Muscle layer of duodenum (tissue), 2 donors: ENCODE measurements around the gene CXorf65.

ENCODE experiments used
- H3K27ac ChIP-seq: one replicate; pipeline ENCODE4 v1.7.0; 2013; ENCODE audit warnings: mild to moderate bottlenecking, low read length
- H3K27me3 ChIP-seq: one replicate; pipeline ENCODE4 v1.7.0; 2013; ENCODE audit warnings: low read depth, mild to moderate bottlenecking, control low read depth, low read length
- H3K36me3 ChIP-seq, 2 donors: one replicate each; pipeline ENCODE4 v1.7.0; 2013; ENCODE audit warnings: low read length in 2 of 2, control low read depth in 1 of 2, mild to moderate bottlenecking in 1 of 2; ENCODE audit not compliant: insufficient read depth in 2 of 2, control insufficient read depth in 1 of 2
- H3K4me1 ChIP-seq, 2 donors: one replicate each; pipeline ENCODE4 v1.7.0; 2013; ENCODE audit warnings: low read length in 2 of 2, mild to moderate bottlenecking in 2 of 2, control low read depth in 1 of 2, moderate library complexity in 1 of 2; ENCODE audit not compliant: insufficient read depth in 2 of 2, control insufficient read depth in 1 of 2
- H3K4me3 ChIP-seq, 2 donors: one replicate each; pipeline ENCODE4 v1.7.0; 2013; ENCODE audit warnings: low read length in 2 of 2, low read depth in 1 of 2, mild to moderate bottlenecking in 1 of 2
- H3K9me3 ChIP-seq, 2 donors: one replicate each; pipeline ENCODE4 v1.7.0; 2013; ENCODE audit warnings: low read length in 2 of 2, control low read depth in 1 of 2, mild to moderate bottlenecking in 1 of 2; ENCODE audit not compliant: control insufficient read depth in 1 of 2
- donor health status: healthy.

Gene CXorf65

DNA sequence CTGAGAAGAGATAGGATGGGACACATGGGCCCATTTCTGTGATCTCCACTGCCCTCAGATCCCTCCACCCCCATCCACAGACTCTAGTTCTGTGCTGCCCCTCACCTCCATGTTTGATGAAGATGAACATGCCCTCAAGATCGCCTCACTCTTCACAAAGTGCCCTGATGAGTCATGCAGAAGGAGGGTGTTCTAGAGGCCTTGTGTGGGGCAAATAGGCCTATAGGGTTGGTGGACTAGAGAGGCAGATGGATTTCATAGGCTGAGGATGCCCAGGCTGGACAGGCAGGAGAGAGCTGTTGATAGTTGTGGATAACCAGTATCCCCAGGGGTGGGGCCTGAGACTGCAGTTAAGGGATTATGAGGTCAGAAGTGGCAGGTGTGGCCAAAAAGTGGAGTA is at the start of gene CXorf65:
Gene CXorf65, minus strand, starts transcription at position 314 of the 400 bp plus-strand sequence. Its CDS starts 184 bp downstream, at position 130.
- H3K4me3 ChIP-seq: no peak within 1 kb of the TSS
- H3K9me3 ChIP-seq: no peaks in the 10 kb centered on the region
- H3K27me3 ChIP-seq: no peaks in the 10 kb centered on the region
- no peaks in the 10 kb centered on the region for H3K36me3 ChIP-seq
- H3K27ac ChIP-seq: no peak within 1 kb of the TSS
- peaks cover 2 to 3% of the 10 kb centered on the region in 2 donors for H3K4me1 ChIP-seq

DNA sequence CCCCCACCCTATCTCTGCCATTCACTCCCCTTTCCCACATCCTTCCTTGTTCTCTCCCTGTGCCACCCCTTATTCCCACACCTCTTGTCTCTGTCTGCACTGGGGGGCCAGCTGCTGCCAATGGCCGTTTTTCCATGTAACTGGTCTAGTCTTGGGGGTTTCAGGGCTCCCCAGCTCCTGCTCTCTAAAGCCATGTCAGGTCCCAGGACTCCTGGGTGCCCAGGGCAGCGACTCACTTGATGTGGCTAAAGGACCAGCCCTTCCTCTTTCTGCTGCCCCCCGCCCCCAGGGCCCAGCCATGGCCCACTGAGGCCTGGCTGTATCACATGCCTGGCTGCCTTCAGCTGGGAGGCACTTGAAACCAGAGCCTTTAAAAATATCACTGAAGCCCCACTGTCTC is 48.1 kb upstream of the CXorf65 start:
- H3K4me1 ChIP-seq: no peaks in the 10 kb centered on the region
- H3K9me3 ChIP-seq: no peaks in the 10 kb centered on the region
- H3K4me3 ChIP-seq: no peak overlapping the region
- no peaks in the 10 kb centered on the region for H3K27me3 ChIP-seq
- H3K36me3 ChIP-seq: no peaks in the 10 kb centered on the region
- H3K27ac ChIP-seq: no peak overlapping the region

DNA sequence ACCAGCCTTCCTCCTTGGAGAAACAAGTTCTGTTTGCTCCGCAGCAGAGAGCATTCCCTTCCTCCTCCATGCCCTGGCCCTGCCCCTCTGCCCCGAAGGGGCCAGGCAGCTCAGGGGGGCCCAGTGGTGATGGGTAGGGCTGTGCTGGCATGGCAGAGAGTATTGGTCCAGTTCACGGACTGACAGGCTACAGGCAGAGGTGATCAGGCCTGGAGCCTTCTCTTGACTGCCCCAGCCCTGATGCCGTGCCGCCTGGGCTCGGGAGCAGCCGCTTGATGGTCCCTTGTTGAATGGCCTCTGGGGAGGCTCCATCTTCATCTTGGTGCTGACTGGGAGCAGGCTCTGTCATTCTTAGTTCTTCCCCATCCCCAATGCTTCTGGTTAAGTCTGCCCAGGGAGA is 47.7 kb upstream of the CXorf65 start:
- H3K4me1 ChIP-seq: no peaks in the 10 kb centered on the region
- no peak overlapping the region for H3K4me3 ChIP-seq
- H3K36me3 ChIP-seq: no peaks in the 10 kb centered on the region
- H3K27ac ChIP-seq: no peak overlapping the region
- H3K9me3 ChIP-seq: no peaks in the 10 kb centered on the region
- no peaks in the 10 kb centered on the region for H3K27me3 ChIP-seq

GRCh38 chrX:71151366-71151765 is 44.8 kb upstream of the CXorf65 start:
- Histone ChIP-seq H3K27me3 (no peaks in the 10 kb centered on the region), H3K36me3 (no peaks in the 10 kb centered on the region), H3K4me1 (peaks cover 0 to 5% of the 10 kb centered on the region in 2 donors), H3K4me3 (no peak overlapping the region), H3K27ac (no peak overlapping the region), H3K9me3 (no peaks in the 10 kb centered on the region)

- no peaks in the 10 kb centered on the region for H3K9me3 ChIP-seq
- no peaks in the 10 kb centered on the region for H3K27me3 ChIP-seq
- peaks cover 0 to 24% of the 10 kb centered on the region in 2 donors for H3K4me1 ChIP-seq
- no peak overlapping the region for H3K4me3 ChIP-seq
- H3K27ac ChIP-seq: no peak overlapping the region
- no peaks in the 10 kb centered on the region for H3K36me3 ChIP-seq
These were observed 41.7 kb upstream of the CXorf65 start for GRCh38 chrX:71148278-71148663.

DNA sequence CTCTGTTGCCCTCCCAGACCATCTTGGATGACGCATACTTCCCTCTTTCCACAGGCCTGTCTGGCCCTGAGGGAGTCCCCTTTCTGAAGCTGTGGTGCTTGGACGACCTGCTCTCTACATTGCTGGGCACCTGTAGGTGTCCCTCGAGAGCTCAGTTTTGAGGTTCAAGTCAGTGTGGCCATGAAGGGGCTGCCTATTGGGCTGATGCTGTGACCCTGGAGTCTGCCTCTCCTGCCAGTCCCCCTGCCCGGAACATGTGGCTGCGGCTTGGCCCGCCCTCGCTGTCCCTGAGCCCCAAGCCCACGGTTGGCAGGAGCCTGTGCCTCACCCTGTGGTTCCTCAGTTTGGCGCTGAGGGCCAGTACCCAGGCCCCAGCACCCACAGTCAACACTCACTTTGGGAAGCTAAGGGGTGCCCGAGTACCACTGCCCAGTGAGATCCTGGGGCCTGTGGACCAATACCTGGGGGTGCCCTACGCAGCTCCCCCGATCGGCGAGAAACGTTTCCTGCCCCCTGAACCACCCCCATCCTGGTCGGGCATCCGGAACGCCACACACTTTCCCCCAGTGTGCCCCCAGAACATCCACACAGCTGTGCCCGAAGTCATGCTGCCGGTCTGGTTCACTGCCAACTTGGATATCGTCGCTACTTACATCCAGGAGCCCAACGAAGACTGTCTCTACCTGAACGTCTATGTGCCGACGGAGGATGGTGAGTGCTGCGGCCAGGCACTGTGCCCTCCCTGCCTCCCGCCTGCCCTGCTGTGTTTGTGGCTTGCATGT is 41.1 kb upstream of the CXorf65 start:
- Histone ChIP-seq H3K9me3 (no peaks in the 10 kb centered on the region), H3K27me3 (no peaks in the 10 kb centered on the region), H3K36me3 (no peaks in the 10 kb centered on the region), H3K27ac (no peak overlapping the region), H3K4me3 (no peak overlapping the region), H3K4me1 (peaks cover 0 to 26% of the 10 kb centered on the region in 2 donors)

GRCh38 chrX:71144651-71145050 is 38.1 kb upstream of the CXorf65 start, which contains the start of gene NLGN3:
Gene NLGN3, plus strand, starts transcription at chrX:71144841. Its CDS starts 2,909 bp downstream, at chrX:71147750.
- peaks cover 0 to 26% of the 10 kb centered on the region in 2 donors for H3K4me1 ChIP-seq
- H3K36me3 ChIP-seq: peaks cover 0 to 5% of the 10 kb centered on the region in 2 donors
- H3K9me3 ChIP-seq: no peaks in the 10 kb centered on the region
- peak within 1 kb of the TSS; percentile 37 to 58 for H3K4me3 ChIP-seq
- no peak within 1 kb of the TSS for H3K27ac ChIP-seq
- no peaks in the 10 kb centered on the region for H3K27me3 ChIP-seq

GRCh38 chrX:71143508-71143907 is 37.0 kb upstream of the CXorf65 start:
- Histone ChIP-seq H3K27me3 (no peaks in the 10 kb centered on the region), H3K4me3 (no peak overlapping the region), H3K36me3 (peaks cover 8 to 13% of the 10 kb centered on the region in 2 donors), H3K27ac (no peak overlapping the region), H3K9me3 (no peaks in the 10 kb centered on the region), H3K4me1 (peaks cover 0 to 26% of the 10 kb centered on the region in 2 donors)

- H3K4me3 ChIP-seq: no peak overlapping the region
- no peak overlapping the region for H3K27ac ChIP-seq
- peaks cover 0 to 18% of the 10 kb centered on the region in 2 donors for H3K4me1 ChIP-seq
- no peaks in the 10 kb centered on the region for H3K27me3 ChIP-seq
- no peaks in the 10 kb centered on the region for H3K9me3 ChIP-seq
- peaks cover 13 to 43% of the 10 kb centered on the region in 2 donors for H3K36me3 ChIP-seq
These were observed 33.9 kb upstream of the CXorf65 start for GRCh38 chrX:71140440-71140839.

- no peak overlapping the region for H3K27ac ChIP-seq
- H3K27me3 ChIP-seq: no peaks in the 10 kb centered on the region
- H3K36me3 ChIP-seq: peaks cover 50 to 85% of the 10 kb centered on the region in 2 donors
- H3K9me3 ChIP-seq: no peaks in the 10 kb centered on the region
- H3K4me1 ChIP-seq: no peaks in the 10 kb centered on the region
- no peak overlapping the region for H3K4me3 ChIP-seq
These were observed 25.0 kb upstream of the CXorf65 start for GRCh38 chrX:71131510-71131909.

DNA sequence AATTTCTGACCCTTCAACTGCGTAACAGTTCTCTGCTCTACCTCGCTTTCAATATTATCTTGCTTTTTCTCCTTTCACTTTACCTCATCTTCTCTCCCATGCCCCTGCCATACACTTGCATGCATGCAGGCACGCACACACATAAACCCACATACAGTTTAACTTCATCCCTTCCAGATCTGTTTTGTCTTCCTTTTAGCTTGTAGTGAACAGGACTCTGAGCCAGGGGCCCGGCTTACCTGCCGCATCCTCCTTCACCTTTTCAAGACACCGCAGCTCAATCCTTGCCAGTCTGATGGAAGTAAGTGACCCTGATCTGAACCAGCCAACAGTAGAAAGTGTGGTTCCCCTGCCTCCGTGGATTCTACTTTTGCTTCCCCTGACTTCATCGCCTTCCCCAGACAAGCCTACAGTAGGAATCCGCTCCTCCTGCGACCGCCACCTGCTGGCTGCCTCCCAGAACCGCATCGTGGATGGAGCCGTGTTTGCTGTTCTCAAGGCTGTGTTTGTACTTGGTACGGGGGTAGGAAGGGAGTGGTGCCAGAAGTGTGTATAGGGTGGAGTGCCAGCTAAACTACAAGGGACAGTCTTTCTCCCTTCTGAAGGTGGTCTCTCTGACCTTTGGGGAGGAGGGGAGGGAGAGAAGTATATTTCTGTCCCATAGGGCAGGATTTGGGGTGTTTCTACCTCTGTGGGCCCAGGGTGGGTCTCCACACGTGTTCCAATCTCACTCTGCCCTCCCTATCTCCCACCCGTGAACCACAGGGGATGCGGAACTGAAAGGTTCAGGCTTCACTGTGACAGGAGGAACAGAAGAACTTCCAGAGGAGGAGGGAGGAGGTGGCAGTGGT is 22.6 kb upstream of the CXorf65 start:
- Histone ChIP-seq H3K27me3 (no peaks in the 10 kb centered on the region), H3K4me1 (no peaks in the 10 kb centered on the region), H3K4me3 (no peak overlapping the region), H3K36me3 (peaks cover 43 to 81% of the 10 kb centered on the region in 2 donors), H3K27ac (no peak overlapping the region), H3K9me3 (no peaks in the 10 kb centered on the region)
